Mesenteric fat pad (tissue), 1 donor: Measurements from ENCODE around the gene CTXND1. TPM values are rescaled to one million over a fixed set of nuclear protein-coding genes. Genes with fewer than 3 reads are reported as not detected.
"Not testable (repeated sequence)": the region's sequence is repeated elsewhere in the genome, so short reads cannot be mapped to it uniquely, and the experiment has no call there.

Experiments
- DNase-seq: peaks from one replicate; pipeline ENCODE4 v3.0.0-alpha.2; 2020; ENCODE audit warnings: low spot score
- total RNA-seq: library from RNA; stranded (reverse); fragmentation: NEBNext Ultra II Directional; extraction: Animal tissue kit (Norgen Biotek cat#: 25700); gene quantifications from one replicate; pipeline ENCODE4 v1.2.1, GENCODE V29; 2021
- donor health status: DM: yes; HTN: yes; CAD: no.

Gene CTXND1
- total RNA-seq, 1 donor from 2014 or later = not detected

DNA sequence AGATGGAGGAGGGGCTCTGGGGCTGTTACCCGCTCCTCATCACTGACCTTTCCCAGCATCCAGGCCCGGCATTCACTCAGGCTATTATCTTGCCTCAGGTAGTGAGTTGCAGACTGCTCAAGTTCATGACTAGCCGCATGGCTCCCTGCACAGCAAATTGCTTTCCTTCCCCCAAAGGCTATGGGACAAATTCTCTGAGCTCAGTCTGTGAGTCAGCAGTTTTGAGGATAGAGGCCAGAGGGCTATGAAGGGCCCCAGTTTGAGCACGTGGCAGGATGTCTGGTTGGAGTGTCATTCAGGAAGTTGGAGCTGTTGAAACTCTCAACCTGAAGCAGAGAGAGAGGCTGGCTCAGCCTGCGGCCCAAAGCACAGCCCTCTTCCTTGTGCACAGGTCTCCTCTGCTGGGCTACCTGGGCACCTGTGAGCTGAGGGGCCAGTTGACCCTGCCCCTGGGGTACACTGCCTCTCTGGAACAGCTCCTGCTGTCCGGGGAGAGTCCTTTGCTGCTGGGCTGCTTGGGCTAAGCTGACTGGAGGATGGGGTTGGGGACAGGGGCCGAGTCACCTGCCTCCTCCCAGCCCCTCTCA, 91.3 kb downstream of the CTXND1 start:
- DNase-seq = no peak

DNA sequence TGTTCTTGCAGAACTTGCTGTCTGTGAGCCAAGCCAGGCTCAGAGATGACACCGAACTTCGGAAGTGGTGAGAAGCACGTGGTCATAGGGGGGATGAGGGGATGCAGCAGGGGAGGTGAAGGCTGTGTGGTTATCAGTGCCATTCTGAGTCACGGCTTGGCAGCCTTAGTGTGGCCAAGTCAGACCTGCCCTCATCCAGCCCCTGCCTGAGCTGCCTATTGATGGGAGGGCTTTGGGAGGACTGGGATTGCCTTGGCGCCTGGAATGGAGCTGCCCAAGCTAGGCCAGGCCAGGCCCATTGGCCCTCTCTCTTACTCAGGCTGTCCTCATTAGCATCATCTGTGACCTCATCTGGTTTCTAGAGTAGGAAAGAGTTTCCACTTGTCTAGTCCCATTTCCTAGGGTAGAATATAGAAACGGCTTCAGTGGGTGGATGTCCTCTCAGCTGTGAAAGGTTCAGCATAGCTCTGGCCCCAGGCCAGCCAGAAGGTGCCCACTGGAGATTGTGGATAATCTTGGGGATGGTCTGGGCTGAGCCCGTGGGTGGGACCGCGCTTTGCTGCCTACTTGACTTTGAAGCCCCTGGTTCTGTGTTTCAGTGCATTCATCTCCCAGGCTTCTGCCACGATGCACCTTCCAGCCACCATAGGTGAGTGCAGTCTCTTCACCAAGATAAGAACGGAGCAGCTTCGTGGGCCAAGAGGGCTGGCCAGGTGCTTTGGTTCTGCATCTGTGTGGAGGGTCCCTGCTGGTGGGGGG, 92.0 kb downstream of the CTXND1 start:
- no peak for DNase-seq

DNA sequence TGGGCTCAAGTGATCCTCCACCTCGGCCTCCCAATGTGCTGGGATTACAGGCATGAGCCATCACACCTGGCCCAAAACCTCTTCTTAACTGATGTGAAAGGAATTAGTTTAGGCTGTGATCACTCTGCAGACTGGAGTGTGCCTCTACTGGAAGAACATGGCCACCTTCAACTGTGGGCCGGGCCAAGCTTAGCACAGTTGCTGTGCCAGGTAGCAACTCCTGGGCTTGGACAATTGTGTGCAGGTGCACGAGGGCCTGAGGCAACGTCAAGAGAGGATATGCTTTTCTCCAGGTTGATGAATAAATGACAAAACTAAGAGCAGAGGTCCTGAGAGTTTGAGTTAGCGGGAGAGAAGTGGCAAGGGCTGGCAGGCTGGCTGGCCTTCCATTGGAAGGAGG, 92.7 kb downstream of the CTXND1 start:
- no peak for DNase-seq

GRCh38 chr15:80157215-80157614, 94.8 kb downstream of the CTXND1 start:
- no peak for DNase-seq

- DNase-seq = no peak
Observed at GRCh38 chr15:80156176-80156720, 95.8 kb downstream of the CTXND1 start.

GRCh38 chr15:80155378-80156175, 96.4 kb downstream of the CTXND1 start:
- DNase-seq = not testable (repeated sequence)

DNA sequence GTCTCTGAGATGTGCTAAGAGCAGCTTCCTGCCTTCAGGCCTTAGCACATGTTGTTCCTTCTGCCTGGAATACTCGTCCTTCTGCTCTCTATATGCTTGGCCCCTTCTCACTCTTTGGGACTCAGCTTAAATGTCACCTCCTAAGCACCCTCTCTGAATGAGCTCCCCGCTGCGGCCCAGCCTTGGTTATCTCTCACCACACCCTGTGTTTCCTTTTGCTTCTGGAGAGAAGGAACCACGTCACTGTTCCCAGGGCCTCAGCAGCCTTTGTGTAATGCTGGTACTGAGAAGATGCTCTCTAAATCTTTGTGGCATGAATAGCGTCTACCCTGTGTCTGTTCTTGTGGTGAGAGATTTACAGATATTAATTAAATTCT, 97.0 kb downstream of the CTXND1 start:
- DNase-seq = no peak

DNA sequence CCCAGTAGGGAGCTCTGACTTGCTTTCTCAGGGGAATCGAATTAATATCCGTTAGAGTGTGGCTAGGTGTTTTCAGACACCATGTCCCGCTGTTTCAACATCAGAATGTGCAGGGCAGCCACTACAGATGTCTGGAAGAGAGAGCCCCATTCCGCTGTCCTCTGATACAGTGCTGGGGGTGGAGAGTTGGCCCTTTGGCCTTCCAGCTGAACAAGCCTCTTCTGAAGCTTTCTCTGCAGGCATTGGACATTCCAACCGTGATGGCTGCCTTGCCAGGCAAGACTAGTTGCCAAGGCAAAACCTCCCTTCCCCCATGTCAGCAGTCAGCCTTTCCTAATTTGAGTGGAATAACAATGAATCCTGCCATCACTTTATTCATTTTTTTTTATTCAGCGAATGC, 97.7 kb downstream of the CTXND1 start:
- DNase-seq = no peak

- no peak for DNase-seq
Observed at GRCh38 chr15:80153900-80154299, 98.1 kb downstream of the CTXND1 start.

- DNase-seq = peak; percentile 89
Observed at GRCh38 chr15:80152896-80153876, 98.8 kb downstream of the CTXND1 start, which contains the start of gene FAH. FAH (plus strand) TSS chr15:80152999; CDS start chr15:80153055, 56 bp downstream.

DNA sequence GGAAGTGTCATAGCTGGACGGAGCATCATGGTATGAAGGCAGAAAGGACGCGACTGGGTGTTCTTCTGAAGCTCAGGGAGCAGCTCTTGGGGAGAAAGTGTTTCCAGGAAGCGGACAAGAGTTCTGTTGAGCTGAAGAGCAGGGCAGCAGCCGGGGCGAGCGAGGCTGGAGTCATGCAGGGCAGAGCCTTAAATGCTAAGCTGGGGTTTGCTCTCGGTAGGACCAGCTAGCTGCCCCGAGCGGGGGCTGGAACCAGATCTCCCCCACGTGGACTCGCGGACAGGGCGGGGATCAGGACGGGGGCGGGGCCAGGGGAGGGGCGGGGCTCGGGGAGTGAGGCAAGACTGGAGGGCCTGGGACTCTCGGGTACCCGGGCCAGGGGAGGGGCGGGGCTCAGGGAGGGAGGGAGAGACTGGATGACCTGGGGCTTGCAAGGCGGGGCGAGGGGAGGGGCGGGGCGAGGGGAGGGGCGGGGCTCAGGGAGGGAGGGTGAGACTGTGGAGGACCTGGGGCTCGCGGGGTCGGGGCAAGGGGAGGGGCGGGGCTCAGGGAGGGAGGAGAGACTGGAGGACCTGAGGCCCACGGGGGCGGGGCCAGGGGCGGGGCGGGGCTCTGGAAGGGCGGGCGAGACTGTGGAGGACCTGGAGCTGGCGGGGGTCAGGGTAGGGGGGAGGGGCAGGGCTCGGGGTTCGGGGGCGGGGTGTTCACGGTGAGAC, 99.7 kb downstream of the CTXND1 start:
- DNase-seq = peak; percentile 94

DNA sequence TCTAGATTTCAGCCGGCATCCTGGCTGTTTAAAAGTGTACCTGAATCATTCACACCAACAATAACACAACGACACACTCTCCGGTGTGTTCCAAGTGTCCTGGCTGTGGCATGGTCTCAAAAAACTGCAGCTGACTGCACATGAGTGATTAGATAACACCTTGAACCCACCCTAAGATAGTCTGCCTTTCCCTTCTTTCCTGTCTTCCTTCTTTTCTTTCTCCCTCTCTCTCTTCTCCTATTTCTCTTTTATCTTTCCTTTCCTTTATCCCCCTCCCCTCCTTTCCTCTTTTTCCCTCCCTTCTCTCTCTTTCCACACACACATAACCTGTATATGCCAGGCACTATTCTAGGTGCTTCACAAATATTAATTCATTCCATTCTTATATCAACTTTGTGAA, 100.4 kb downstream of the CTXND1 start:
- no peak for DNase-seq

DNA sequence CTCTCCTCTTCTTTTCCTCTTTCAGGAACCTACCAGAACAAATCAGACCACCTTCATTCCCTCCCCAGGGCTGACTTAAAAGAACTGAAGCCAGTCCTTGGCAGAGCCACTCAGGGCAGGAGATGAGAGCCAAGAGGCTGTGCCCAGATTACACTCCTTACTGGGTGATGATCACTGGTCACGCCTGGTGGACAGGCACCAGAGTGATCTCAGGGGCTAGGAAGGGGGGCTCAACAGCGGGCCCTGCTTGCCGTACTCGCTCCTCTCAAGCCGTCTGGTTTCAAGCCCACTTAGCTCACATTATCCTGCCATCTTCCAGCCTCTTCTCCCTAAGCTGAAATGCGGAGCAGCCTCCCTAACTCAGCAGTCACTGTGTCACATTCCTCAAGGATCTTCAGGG, 100.9 kb downstream of the CTXND1 start:
- no peak for DNase-seq

Other genes starting within 250 kb of the CTXND1 start
- gene ZFAND6, start 192.5 kb downstream of the CTXND1 start, total RNA-seq = 84.0 TPM
- 147 TPM for gene FAH, start 99.2 kb downstream of the CTXND1 start, total RNA-seq
- 1.8 TPM for gene ARNT2, start 152.2 kb upstream of the CTXND1 start, total RNA-seq